ENCODE results near the gene TSPAN2.

TSPAN2 gene

GRCh38 chr1:115123116-115123515 is 33.8 kb upstream of the TSPAN2 start:
- DNase-seq (ENCODE audit: low read depth), result no peak
- TF ChIP-seq CTCF (IDR thresholded peaks at IDR 0.05; ENCODE audit: low read length, missing control alignments), result no peak
- no peak overlapping the region for H3K4me3 ChIP-seq (replicated peaks; ENCODE audit: low read depth, low read length)

GRCh38 chr1:115121793-115122192 is 32.5 kb upstream of the TSPAN2 start:
- H3K4me3 ChIP-seq (replicated peaks; ENCODE audit: low read depth, low read length), result no peak overlapping the region
- no peak for DNase-seq (ENCODE audit: low read depth)
- no peak for TF ChIP-seq CTCF (IDR thresholded peaks at IDR 0.05; ENCODE audit: low read length, missing control alignments)

- no peak for DNase-seq (ENCODE audit: low read depth)
- no peak overlapping the region for H3K4me3 ChIP-seq (replicated peaks; ENCODE audit: low read depth, low read length)
- TF ChIP-seq CTCF (IDR thresholded peaks at IDR 0.05; ENCODE audit: low read length, missing control alignments), result no peak
These were observed 31.0 kb upstream of the TSPAN2 start for GRCh38 chr1:115120296-115120695.

GRCh38 chr1:115118611-115119010 is 29.3 kb upstream of the TSPAN2 start:
- TF ChIP-seq CTCF (IDR thresholded peaks at IDR 0.05; ENCODE audit: low read length, missing control alignments), result no peak
- DNase-seq (ENCODE audit: low read depth), result no peak
- H3K4me3 ChIP-seq (replicated peaks; ENCODE audit: low read depth, low read length), result no peak overlapping the region

GRCh38 chr1:115118086-115118485 is 28.8 kb upstream of the TSPAN2 start:
- no peak for DNase-seq (ENCODE audit: low read depth)
- no peak overlapping the region for H3K4me3 ChIP-seq (replicated peaks; ENCODE audit: low read depth, low read length)
- no peak for TF ChIP-seq CTCF (IDR thresholded peaks at IDR 0.05; ENCODE audit: low read length, missing control alignments)

- TF ChIP-seq CTCF (IDR thresholded peaks at IDR 0.05; ENCODE audit: low read length, missing control alignments), result no peak
- H3K4me3 ChIP-seq (replicated peaks; ENCODE audit: low read depth, low read length), result no peak overlapping the region
- no peak for DNase-seq (ENCODE audit: low read depth)
These were observed 28.0 kb upstream of the TSPAN2 start for GRCh38 chr1:115117298-115117697.

- DNase-seq (ENCODE audit: low read depth), result no peak
- no peak overlapping the region for H3K4me3 ChIP-seq (replicated peaks; ENCODE audit: low read depth, low read length)
- TF ChIP-seq CTCF (IDR thresholded peaks at IDR 0.05; ENCODE audit: low read length, missing control alignments), result no peak
These were observed 27.2 kb upstream of the TSPAN2 start for GRCh38 chr1:115116512-115116911.
